HepG2 (cell line): ENCODE data around the gene PCIF1. TPM values are rescaled to one million over a fixed set of nuclear protein-coding genes. Genes with fewer than 3 reads are reported as not detected.

Experiments
- DR1 ChIP-seq: sonication (generic); formaldehyde crosslinking; IDR thresholded peaks from 2 replicates; pipeline ENCODE4 v1.8.0; 2021; ENCODE audit warnings: mild to moderate bottlenecking, missing genetic modification reagents, inconsistent platforms
- FOXK2 ChIP-seq: fragments of 450-650 bp; IDR thresholded peaks from 2 replicates; pipeline ENCODE4 v1.6.1; 2016
- HOXD1 ChIP-seq: sonication (generic); formaldehyde crosslinking; IDR thresholded peaks from 2 replicates; pipeline ENCODE4 v1.5.0; 2020; ENCODE audit warnings: missing genetic modification reagents
- NCOA5 ChIP-seq: sonication (generic); formaldehyde crosslinking; IDR thresholded peaks from 2 replicates; pipeline ENCODE4 v1.4.0; 2020; ENCODE audit warnings: missing genetic modification reagents
- RFXAP ChIP-seq: sonication (generic); formaldehyde crosslinking; IDR thresholded peaks from 2 replicates; pipeline ENCODE4 v1.4.0; 2020; ENCODE audit warnings: missing genetic modification reagents, borderline replicate concordance
- SIX1 ChIP-seq: sonication (generic); formaldehyde crosslinking; IDR thresholded peaks from 2 replicates; pipeline ENCODE4 v1.4.0; 2020; ENCODE audit warnings: missing genetic modification reagents, borderline replicate concordance
- WIZ ChIP-seq: sonication (generic); formaldehyde crosslinking; IDR thresholded peaks from 2 replicates; pipeline ENCODE4 v1.5.1; 2020; ENCODE audit warnings: mild to moderate bottlenecking, missing genetic modification reagents
- ZFP41 ChIP-seq: sonication (generic); formaldehyde crosslinking; IDR thresholded peaks from 2 replicates; pipeline ENCODE4 v1.4.0; 2020; ENCODE audit warnings: mild to moderate bottlenecking, missing genetic modification reagents, borderline replicate concordance
- ZNF205 ChIP-seq: IDR thresholded peaks from 2 replicates; pipeline ENCODE4 v1.6.1; 2018; ENCODE audit warnings: missing biosample characterization, missing genetic modification reagents
- ZNF737 ChIP-seq: sonication (generic); formaldehyde crosslinking; IDR thresholded peaks from 2 replicates; pipeline ENCODE4 v1.5.0; 2020; ENCODE audit warnings: missing genetic modification reagents, mild to moderate bottlenecking, borderline replicate concordance
- polyA plus RNA-seq, 8 experiments: library from polyadenylated mRNA; depleted of rRNA in 3 of 8; stranded (reverse) in 7 of 8; unstranded in 1 of 8; fragments of >200 nt; fragmentation: Illumina TruSeq in 4 of 8; extraction: Trizol in 4 of 8; gene quantifications; 2 replicates each; pipeline versions ENCODE4 v1.2.1 to v1.2.3, GENCODE V29; 2011 to 2016; ENCODE audit warnings: low read depth in 4 of 8, missing spikeins in 1 of 8, mixed read lengths in 1 of 8; ENCODE audit not compliant: insufficient read depth in 1 of 8
- total RNA-seq, 5 experiments: library from RNA; depleted of rRNA; stranded (reverse); fragments of >200 nt; fragmentation: Illumina TruSeq; extraction: Trizol; gene quantifications; 2 replicates each; pipeline ENCODE4 v1.2.3, GENCODE V29; 2016; ENCODE audit warnings: low read depth in 1 of 5
- TF ChIP-seq, protein P1 (sequence below): sonication (generic); formaldehyde crosslinking; IDR thresholded peaks from 2 replicates; pipeline ENCODE4 v1.4.0; 2020; ENCODE audit warnings: missing genetic modification reagents
- TF ChIP-seq, protein P2 (sequence below): sonication (generic); formaldehyde crosslinking; IDR thresholded peaks from 2 replicates; pipeline ENCODE4 v1.8.0; 2022; ENCODE audit warnings: missing genetic modification reagents, mild to moderate bottlenecking, borderline replicate concordance
- TF ChIP-seq, protein P3 (sequence below): sonication (generic); formaldehyde crosslinking; conservative IDR thresholded peaks from 2 replicates; pipeline ENCODE4 v1.4.0; 2020; ENCODE audit warnings: mild to moderate bottlenecking, missing genetic modification reagents, moderate library complexity
- TF ChIP-seq, protein P4 (sequence below): sonication (generic); formaldehyde crosslinking; IDR thresholded peaks from 2 replicates; pipeline ENCODE4 v1.9.0; 2021; ENCODE audit warnings: missing genetic modification reagents, borderline replicate concordance
- TF ChIP-seq, protein P5 (sequence below): sonication (generic); formaldehyde crosslinking; IDR thresholded peaks from 2 replicates; pipeline ENCODE4 v1.5.1; 2020; ENCODE audit warnings: missing genetic modification reagents, mild to moderate bottlenecking, borderline replicate concordance

PCIF1 gene
- total and polyA plus RNA-seq, 2 of the 13 experiments (the other 11 are each of a cell fraction or from before 2014, with no cell fraction given), result 20.9 to 24.4 TPM

DNA sequence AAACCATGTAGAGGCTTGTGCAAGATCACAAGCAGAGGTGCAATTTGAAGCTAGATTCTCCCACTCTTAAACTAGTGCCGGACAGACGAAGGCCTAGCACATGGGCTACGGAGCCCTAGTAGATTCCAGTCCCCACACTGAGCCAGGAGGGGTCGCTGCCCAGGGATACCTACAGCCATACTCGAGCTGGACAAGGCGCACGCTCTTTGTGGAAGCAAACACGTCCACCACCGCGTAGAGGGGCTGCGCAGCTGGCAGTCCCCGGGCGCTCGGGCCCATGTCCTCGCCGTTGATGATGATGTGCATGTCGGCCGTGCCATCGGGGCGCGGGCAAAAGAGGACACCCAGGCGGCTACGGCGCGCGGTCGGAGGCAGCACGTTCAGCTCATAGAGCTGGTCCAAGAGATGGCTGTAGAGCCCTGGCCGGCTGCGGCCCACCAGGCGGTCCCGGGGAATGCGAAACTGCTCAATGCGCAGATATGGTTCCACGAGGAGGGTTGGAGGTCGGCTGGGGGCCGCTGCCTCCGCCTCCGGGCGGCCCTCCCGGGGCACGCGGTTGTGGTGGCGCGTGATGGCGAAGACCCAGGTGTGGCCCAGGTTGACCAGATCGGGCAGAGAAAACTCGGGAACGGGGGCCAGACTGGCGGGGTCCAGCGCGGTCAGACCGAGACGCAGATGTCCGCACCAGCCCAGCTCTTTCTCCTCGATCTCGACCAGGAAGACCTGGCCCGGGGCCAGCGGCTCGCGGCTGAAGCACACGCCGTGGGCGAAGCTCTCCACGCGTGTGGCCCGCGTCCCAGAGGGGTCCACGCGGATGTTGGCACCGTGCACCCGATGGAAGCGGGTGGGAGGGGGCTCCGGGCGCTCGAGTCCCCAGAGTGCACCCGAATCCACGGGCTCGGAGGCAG is 44.2 kb upstream of the PCIF1 start (continued):
- TF ChIP-seq, protein P1, sequence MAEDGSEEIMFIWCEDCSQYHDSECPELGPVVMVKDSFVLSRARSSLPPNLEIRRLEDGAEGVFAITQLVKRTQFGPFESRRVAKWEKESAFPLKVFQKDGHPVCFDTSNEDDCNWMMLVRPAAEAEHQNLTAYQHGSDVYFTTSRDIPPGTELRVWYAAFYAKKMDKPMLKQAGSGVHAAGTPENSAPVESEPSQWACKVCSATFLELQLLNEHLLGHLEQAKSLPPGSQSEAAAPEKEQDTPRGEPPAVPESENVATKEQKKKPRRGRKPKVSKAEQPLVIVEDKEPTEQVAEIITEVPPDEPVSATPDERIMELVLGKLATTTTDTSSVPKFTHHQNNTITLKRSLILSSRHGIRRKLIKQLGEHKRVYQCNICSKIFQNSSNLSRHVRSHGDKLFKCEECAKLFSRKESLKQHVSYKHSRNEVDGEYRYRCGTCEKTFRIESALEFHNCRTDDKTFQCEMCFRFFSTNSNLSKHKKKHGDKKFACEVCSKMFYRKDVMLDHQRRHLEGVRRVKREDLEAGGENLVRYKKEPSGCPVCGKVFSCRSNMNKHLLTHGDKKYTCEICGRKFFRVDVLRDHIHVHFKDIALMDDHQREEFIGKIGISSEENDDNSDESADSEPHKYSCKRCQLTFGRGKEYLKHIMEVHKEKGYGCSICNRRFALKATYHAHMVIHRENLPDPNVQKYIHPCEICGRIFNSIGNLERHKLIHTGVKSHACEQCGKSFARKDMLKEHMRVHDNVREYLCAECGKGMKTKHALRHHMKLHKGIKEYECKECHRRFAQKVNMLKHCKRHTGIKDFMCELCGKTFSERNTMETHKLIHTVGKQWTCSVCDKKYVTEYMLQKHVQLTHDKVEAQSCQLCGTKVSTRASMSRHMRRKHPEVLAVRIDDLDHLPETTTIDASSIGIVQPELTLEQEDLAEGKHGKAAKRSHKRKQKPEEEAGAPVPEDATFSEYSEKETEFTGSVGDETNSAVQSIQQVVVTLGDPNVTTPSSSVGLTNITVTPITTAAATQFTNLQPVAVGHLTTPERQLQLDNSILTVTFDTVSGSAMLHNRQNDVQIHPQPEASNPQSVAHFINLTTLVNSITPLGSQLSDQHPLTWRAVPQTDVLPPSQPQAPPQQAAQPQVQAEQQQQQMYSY, result 0 out of 2 replicates have a peak, but pooled peaks have one; percentile 38
- no peak for TF ChIP-seq WIZ (CRISPR knock-in tag)
- TF ChIP-seq RFXAP (CRISPR knock-in tag), result peak; percentile 57; the same call in 1 of the 2 replicates
- TF ChIP-seq ZNF737, result no peak
- peak; percentile 85 for TF ChIP-seq HOXD1 (CRISPR knock-in tag)
- TF ChIP-seq, protein P2, sequence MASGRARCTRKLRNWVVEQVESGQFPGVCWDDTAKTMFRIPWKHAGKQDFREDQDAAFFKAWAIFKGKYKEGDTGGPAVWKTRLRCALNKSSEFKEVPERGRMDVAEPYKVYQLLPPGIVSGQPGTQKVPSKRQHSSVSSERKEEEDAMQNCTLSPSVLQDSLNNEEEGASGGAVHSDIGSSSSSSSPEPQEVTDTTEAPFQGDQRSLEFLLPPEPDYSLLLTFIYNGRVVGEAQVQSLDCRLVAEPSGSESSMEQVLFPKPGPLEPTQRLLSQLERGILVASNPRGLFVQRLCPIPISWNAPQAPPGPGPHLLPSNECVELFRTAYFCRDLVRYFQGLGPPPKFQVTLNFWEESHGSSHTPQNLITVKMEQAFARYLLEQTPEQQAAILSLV, result peak; percentile 52
- no peak for TF ChIP-seq NCOA5 (CRISPR knock-in tag)
- peak; percentile 18; the same call in 1 of the 2 replicates for TF ChIP-seq SIX1
- TF ChIP-seq ZFP41, result no peak
- TF ChIP-seq, protein P3, sequence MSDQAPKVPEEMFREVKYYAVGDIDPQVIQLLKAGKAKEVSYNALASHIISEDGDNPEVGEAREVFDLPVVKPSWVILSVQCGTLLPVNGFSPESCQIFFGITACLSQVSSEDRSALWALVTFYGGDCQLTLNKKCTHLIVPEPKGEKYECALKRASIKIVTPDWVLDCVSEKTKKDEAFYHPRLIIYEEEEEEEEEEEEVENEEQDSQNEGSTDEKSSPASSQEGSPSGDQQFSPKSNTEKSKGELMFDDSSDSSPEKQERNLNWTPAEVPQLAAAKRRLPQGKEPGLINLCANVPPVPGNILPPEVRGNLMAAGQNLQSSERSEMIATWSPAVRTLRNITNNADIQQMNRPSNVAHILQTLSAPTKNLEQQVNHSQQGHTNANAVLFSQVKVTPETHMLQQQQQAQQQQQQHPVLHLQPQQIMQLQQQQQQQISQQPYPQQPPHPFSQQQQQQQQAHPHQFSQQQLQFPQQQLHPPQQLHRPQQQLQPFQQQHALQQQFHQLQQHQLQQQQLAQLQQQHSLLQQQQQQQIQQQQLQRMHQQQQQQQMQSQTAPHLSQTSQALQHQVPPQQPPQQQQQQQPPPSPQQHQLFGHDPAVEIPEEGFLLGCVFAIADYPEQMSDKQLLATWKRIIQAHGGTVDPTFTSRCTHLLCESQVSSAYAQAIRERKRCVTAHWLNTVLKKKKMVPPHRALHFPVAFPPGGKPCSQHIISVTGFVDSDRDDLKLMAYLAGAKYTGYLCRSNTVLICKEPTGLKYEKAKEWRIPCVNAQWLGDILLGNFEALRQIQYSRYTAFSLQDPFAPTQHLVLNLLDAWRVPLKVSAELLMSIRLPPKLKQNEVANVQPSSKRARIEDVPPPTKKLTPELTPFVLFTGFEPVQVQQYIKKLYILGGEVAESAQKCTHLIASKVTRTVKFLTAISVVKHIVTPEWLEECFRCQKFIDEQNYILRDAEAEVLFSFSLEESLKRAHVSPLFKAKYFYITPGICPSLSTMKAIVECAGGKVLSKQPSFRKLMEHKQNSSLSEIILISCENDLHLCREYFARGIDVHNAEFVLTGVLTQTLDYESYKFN (CRISPR knock-in tag), result 0 out of 2 replicates have a peak, but pooled peaks have one; percentile 23
- peak; percentile 49; the same call in 1 of the 2 replicates for TF ChIP-seq ZNF205
- no peak for TF ChIP-seq FOXK2
- TF ChIP-seq, protein P4, sequence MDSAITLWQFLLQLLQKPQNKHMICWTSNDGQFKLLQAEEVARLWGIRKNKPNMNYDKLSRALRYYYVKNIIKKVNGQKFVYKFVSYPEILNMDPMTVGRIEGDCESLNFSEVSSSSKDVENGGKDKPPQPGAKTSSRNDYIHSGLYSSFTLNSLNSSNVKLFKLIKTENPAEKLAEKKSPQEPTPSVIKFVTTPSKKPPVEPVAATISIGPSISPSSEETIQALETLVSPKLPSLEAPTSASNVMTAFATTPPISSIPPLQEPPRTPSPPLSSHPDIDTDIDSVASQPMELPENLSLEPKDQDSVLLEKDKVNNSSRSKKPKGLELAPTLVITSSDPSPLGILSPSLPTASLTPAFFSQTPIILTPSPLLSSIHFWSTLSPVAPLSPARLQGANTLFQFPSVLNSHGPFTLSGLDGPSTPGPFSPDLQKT (CRISPR knock-in tag), result no peak
- TF ChIP-seq, protein P5, sequence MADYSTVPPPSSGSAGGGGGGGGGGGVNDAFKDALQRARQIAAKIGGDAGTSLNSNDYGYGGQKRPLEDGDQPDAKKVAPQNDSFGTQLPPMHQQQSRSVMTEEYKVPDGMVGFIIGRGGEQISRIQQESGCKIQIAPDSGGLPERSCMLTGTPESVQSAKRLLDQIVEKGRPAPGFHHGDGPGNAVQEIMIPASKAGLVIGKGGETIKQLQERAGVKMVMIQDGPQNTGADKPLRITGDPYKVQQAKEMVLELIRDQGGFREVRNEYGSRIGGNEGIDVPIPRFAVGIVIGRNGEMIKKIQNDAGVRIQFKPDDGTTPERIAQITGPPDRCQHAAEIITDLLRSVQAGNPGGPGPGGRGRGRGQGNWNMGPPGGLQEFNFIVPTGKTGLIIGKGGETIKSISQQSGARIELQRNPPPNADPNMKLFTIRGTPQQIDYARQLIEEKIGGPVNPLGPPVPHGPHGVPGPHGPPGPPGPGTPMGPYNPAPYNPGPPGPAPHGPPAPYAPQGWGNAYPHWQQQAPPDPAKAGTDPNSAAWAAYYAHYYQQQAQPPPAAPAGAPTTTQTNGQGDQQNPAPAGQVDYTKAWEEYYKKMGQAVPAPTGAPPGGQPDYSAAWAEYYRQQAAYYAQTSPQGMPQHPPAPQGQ (CRISPR knock-in tag), result peak; percentile 91
- TF ChIP-seq DR1 (CRISPR knock-in tag), result no peak; the same call in 1 of the 2 replicates
